GM18499 (cell line): ENCODE measurements around the gene LRRC47.
"Not testable (repeated sequence)": the region's sequence is repeated elsewhere in the genome, so short reads cannot be mapped to it uniquely, and the experiment has no call there.

Experiments
- ATAC-seq: cut with Tn5 transposase; IDR thresholded peaks from one replicate; pipeline ENCODE4 v1.9.1; 2021; ENCODE audit warnings: moderate number of reproducible peaks; ENCODE audit not compliant: insufficient read depth, unreplicated experiment

Gene LRRC47

DNA sequence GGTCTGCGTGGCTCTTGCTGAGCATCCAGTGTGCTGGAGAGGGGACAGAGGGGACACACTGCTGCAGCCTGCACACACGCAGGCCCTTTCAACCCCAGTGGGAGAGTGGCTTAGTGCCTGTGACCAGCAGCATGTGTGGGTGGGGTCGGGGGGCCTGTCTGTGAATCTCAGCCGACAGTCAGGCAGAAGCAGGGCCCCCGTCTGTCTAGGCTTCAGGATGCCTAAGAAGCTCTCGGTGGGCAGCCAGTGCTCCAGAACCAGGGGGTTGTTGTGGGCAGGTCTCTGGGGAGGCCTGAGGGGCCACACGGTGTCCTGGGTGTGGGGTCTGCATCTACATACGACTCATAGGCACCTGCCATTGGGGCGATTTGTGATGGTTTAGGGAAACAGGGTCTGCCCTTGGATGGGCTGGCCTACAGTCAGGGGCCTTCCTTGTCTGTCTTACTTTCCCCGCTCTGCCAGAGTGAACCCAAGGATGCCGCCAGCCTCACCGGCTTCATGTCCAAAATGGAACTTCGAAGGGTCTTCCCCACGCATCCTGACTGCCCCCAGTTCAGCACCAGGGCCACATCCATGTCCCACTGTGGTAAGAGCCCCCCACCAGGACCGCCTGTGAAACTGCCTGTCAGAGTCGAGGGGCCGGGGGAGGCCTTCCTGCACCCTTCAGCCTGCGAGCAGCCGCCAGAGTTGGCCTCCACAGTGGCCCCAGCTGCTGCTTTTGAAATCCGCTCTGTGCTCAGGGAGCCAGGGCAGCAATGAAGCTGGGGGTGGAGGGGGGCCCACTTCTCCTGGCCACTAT, 42.4 kb downstream of the LRRC47 start:
- ATAC-seq, result no peak

DNA sequence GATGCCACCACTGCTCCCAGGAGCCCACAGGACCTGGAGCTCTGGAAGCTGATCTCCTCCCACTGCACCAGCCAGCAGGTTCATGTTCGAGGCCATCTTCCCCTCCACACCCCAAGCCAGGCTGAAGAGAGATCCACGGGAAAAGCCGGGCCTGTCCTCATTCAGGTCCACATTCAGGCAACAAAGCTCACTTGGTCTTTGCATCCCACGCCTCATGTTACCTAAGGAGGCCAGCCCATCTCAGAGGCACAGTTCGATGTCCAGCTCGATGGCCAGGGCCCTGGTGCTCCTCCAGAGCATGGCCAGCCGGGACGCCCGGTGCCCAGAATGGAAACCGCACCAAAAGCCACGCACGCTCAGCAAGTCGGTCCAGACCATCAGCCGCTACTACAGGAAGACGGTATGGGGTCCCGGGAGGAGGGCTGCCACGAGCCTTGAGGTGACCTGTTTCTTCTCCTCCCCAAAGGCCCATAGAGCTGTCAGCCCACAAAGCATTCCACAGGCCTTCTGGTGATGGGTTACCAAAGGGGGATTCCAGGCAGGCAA, 43.8 kb downstream of the LRRC47 start, which contains the start of gene CCDC27:
Gene CCDC27 (plus strand): TSS at position 51 of the 546 bp plus-strand sequence. CDS start 32 bp downstream, at position 83.
- ATAC-seq, result no peak

DNA sequence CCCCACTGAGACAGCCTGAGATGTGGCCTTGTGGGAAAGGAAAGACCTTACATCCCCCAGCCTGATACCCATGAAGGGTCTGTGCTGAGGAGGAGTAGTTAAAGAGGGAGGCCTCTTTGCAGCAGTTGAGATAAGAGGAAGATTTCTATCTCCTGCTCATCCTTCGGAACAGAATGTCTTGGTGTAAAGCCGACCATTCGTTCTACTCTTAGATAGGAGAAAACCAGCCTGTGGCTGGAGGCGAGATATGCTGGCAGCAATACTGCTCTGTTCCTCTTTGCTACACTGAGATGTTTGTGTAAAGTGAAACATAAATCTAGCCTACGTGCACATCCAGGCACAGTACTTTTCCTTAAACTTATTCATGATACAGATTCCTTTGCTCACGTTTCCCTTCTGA, 45.6 kb downstream of the LRRC47 start:
- ATAC-seq, result no peak

DNA sequence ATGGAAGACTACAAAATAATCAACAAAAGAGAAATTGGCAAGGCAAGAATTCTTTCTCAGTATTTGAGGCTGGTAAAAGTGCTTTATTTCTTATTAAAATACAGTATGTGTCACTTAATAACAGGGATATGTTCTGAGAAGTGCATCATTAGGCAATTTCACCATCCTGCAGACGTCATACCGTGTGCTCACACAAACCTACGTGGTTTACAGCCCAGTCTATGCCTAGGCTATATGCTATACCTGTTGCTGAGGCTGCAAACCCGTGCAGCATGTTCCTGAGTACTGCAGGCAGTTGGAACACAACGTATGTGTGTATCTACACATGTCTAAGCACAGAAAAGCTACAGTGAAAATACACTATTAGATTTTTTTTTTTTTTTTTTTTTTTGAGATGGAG, 46.8 kb downstream of the LRRC47 start:
- ATAC-seq, result no peak

DNA sequence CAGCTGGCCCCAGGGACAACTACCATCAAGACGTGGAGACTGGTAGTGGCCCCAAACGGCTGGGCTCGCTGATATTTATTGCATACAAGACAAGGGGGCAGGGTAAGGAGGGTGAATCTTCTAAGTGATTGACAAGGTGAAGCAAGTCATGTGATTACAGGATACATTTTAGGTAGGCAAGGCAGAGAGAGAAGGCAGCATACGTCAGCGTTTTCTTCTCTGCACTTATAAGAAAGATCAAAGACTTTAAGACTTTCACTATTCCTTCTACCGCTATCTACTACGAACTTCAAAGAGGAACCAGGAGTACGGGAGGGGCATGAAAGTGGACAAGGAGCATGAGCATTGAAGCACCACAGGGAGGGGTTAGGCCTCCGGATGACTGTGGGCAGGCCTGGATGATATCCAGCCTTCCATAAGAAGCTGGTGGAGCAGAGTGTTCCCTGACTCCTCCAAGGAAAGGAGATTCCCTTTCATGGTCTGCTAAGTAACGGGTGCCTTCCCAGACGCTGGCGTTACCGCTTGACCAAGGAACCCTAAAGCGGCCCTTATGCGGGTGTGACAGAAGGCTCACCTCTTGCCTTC, 47.9 kb downstream of the LRRC47 start:
- ATAC-seq, result not testable (repeated sequence)

DNA sequence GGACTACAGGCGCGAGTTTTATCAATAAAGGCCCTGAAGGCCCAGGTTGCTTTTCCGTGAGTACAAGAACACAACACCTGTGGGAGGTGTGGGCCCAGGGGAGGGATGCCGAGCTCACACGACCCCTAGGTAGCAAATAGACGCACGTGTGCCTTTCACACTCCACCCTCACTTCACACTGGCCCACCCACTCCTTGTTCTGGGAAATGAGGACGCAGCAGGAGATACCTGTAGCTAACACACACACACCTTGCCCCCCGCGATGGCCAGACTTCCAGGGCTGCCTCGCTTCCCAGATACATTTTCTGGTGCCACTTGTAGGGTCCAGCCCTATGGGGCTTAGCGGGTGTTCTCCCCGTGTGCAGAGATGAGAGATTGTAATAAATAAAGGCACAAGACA, 48.4 kb downstream of the LRRC47 start:
- no peak for ATAC-seq

DNA sequence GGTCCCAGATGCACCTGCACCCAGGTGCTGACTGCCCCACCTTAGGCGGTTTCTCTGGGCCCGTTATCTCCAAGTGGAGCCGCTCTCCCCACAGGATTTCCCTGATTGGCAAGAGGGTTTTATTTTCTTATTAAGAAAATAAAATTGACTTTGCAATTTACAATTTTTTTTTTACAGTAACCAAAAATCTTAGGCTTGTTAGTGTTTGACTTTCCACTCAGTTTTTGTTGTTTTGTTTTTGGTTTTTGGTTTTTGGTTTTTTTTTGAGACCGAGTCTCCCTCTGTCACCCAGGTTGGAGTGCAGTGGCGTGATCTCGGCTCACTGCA, 48.8 kb downstream of the LRRC47 start:
- ATAC-seq, result no peak

DNA sequence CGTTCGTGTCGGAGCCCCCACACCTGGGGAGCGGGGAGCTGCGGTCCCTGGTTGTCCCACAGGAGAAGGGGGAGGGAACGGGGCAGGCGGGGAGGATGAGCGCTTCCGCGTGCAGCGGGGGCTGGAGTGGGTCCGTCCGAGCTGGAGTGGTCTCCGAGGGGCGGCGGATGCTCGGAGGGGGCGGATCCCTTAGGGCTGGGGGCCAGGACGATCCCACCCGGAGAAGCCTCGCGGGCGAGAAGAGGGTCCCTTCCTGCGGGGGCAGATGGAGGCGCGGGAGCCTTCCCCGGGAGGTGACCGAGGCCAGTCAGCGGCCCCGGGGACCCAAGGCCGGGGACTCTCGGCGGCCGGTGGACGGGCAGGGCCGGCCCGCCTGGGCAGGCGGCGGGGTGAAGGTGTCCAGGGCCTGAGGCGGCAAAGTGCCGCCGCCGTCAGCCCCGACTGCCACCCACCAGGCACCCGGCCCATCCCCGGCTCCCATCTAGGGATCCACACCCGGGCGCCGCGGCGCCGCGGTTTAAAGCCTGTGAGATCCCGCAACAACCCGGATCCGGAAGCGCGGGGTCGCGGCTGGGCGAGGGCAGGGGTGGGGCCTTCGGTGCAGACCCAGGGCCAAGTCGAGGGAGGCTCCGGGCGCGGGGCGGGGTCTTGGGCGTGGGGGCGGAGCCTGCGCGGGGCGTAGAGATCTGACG, 49.3 kb downstream of the LRRC47 start:
- ATAC-seq, result no peak

DNA sequence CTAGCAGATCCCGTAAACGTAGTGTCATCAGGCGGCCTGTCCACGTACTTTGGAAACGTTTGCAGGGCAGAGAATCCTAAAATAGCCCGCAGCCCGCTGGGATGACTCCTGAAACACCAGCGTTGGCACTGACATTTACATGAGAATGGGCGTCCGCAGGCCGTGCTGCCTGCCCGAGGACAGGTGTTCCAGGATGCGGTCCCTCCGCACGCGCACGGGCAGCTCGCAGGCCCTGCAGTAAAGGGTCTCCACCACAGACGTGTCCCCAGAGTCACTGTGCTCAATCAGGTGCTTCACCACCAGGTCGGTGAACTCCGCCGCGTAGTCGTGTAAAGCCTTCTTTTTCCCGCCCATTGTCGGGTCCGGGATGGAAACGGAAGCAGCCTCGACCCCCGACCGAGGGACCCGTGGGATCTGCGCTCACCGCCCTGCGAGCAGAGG, 49.9 kb downstream of the LRRC47 start:
- ATAC-seq, result no peak

DNA sequence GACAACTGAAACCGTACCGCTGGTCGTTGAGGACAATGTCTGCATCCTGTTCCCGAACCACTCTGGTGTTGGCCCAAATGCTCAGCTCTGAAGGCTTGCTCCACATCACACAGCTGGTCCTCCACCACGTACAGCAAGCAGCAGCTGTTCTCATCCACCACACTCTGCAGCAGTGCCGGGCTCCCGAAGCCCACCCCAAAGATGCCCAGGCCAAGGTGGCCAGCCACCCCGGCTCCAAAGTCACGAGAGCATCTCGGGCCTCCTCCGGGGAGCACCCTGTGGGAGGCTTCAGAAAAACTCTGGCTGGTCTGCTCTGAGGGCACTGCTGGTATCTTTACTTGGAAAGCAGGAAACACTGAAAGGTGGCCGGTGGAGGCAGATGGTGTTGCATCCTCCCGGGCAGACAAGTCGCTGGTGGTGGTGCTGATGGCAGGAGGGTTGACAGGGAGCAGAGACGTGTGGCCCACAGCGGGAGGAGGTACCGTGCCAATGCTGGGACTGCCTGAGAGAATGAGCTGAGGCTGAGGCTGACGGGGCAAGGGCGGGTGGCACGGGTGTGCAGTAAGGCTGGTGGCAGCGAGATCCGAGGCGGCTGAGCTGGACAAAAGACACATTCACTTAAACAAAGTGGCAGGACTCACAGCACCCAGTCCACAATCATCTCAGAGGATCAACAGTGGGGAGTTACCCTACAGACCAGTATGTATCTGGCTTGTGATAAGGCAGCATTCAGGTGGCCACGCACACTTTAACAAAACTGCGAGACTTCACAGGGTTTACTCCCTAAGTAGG, 50.5 kb downstream of the LRRC47 start:
- ATAC-seq, result no peak

DNA sequence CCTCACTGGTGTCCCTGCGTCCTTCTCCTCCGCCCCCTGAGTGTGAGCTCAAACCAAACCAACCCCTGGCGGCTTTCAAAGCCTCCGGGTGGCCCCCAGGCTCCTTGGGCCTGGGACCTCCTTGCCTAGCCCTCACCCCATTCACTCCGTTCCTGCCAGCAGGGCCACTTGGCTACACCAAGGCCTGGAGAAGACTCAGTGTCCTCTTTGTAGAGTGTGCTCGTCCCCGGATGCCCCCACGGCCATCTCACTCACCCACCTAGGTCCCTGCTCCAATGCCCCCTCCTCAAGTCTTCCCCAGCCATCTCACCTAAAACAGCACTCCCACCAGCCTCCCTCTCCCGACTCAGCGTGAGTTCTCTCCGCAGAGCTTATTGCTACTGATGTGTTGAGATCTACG, 51.2 kb downstream of the LRRC47 start:
- no peak for ATAC-seq

DNA sequence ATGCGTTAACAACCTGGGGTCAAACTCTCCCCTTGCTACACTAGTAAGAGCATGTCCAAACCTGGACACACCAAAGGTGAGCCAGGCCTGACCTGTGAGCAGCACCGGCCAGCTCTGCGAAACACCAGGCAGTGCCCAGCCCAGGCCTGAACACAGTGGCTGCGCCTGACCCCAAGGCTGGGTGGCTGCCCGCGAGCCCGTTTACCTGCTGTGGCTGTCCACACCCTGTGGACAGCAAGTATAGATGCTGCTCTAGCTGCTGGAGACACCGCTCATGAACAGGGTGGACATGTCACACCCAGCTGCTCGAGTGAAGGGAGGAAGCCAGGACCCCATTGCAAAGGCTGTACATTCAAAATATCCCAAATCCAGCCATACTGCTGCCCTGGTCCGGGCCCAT, 51.7 kb downstream of the LRRC47 start:
- no peak for ATAC-seq

DNA sequence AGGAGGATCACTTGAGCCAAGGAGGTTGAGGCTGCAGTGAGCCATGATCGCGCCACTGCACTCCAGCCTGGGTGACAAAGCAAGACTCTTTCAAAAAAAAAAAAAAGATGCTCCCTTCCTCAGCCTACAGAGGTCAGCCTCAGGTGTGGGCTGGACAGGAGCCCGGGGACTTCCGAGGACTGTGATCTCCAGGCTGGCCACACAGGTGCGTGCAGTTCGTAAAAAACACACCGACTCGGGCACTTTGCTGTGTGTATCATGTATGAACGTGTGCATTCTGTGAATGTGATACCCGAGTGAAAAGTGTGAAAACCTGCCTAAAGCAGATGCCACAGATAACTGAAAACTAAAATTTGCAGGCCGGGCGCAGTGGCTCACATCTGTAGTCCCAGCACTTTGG, 52.5 kb downstream of the LRRC47 start:
- ATAC-seq, result no peak

DNA sequence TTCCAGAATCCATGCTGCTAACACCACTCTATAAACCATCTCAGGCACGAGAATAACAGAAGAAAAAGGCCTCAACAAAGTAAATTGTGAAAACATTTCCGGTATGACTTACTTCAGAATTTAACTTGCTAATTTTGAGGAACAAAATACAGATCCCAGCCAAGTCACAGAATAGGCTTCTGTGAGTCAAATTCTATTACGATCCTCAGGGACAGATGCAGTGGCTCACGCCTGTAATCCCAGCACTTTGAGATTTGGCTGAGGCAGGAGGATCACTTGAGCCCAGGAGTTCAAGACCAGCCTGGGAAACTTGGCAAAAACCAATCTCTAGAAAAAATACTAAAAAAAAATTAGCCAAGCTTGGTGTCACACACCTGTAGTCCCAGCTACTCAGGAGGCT, 52.9 kb downstream of the LRRC47 start:
- ATAC-seq, result no peak

DNA sequence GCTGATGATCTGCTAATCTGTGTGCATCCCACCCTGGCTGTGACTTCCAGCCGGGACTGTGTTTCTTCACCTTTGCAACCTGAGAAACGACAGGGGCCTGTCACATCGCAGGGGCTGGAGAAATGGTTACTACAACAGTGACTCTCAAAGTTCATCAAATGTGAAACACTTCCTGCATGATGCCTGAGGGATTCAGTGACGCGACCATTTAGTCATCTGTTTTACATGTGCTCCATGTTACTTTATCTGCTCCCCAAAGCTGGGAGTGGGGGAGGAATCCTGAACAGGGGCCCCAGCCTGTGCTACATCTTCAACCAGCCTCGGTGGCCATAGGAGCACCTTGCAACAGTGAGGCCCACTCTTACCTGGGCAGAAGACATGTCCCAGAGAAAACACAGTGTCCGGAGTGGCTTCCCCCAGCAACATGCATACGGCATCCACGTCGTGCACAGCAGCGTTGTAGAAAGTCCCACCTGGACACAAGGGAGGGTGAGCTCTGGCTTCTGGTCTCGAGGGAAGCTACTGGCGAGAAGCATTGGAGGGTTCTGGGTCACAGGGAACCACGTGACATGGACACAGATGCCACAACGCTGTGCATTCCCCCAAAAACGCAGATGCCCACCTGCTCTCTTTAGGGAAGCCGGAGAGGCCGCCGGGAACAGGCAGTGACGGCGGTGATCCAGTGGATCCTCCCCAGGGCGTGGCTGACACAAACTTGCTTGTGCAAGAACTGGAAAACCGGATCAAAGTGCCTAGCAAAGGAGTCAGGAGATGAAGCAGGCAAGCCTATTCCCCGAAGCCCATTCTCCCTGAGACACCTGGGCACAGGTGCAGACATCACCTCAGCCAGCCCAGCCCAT, 53.6 kb downstream of the LRRC47 start:
- no peak for ATAC-seq

DNA sequence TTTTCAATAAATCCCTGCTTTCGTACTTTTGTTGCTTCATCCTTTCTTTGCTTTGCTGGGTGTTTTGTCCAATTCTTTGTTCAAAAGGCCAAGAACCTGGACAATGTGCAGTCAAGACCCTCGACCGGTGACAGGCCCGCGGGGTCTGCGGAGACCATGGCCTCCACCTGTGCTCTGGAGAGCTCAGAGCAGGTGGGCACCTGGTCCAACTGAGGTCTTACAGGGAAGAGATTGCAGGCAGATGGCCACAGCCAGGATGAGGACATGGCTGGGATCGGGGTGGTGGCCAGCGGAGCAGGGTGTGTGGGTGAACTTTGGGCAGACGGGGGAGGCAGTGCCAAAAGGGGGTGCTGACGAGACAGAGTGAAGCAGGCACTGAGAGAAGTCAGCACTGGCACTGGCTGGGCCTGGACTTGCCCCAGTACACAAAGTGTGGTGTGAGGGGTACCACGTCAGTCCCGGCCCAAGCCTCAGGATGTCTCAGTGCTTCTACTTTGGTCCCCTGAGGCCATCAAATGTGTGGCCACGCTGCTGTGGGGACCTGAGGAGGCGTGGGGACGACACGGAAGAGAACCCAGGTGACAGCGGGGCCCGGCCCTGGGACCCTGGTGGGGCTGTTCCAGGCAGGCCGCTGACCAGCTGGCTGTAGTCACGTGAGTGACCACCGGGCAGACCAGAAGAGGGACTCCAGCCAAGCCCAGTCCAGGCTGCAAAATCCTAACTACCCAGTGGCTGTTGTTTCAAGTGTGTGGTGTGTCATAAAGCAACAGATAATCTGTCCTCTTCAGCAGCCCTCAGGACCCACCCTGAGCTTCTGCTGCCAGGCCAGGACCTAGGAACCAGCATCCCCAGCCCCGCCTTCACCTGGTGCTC, 54.5 kb downstream of the LRRC47 start:
- ATAC-seq, result no peak

DNA sequence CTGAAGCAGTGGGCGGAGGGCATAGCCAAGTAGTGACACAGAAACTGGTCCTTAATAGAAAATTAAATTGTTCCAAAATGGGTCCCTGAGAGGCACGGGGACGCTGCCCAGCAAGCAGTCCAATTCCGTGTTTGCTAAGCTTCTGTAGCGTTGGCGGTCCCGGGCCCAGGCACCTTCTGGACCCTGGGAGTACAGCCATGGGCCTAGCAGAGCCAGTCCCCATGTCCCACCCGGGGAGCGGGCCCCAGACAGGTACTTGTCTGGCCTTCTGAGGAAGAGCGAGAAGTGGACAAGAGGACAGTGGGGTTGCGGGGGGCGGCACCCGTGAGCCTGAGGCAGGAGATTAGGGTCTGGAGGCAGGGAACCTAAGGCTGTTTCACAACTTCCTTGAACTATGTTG, 55.5 kb downstream of the LRRC47 start:
- ATAC-seq, result no peak

DNA sequence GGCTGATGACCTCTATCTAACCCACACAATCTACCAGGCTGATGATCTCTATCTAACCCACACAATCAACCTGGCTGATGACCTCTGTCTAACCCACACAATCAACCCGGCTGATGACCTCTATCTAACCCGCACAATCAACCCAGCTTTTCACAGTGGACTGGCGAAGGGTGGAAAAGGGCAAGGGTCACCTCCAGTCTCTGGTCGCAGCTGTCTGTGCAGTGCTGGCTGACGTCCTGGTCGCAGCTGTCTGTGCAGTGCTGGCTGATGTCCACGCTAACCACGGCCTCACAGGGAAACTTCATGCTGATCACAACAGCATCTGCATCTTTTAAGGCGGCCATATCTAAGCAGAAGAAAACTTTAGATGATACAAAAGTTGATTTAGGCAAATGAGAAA, 56.3 kb downstream of the LRRC47 start:
- ATAC-seq, result no peak

DNA sequence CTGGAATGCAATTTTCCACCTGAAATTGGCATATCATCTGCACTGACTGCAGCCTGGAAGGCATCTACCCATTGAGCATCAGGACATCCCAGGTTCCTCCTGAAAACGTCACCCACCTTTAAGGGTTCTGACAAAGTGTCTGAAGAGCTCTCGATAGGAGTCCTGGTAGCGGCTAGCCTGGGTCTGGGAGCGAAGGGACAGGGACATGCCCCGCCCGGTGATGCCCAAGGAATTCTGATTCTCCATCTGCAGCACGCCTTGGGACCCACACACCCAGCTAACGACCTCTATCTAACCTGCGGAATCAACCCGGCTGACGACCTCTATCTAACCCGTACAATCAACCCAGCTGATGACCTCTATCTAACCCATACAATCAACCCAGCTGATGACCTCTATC, 57.4 kb downstream of the LRRC47 start:
- no peak for ATAC-seq
